ENCODE results near the gene SLC5A4. TPM values are rescaled to one million over a fixed set of nuclear protein-coding genes. Genes with fewer than 3 reads are reported as not detected.
"Not testable (repeated sequence)": the region's sequence is repeated elsewhere in the genome, so short reads cannot be mapped to it uniquely, and the experiment has no call there.

SLC5A4 gene
- under 1 TPM in 1 of 2 donors, not detected in 1; 0.35 TPM for total RNA-seq

DNA sequence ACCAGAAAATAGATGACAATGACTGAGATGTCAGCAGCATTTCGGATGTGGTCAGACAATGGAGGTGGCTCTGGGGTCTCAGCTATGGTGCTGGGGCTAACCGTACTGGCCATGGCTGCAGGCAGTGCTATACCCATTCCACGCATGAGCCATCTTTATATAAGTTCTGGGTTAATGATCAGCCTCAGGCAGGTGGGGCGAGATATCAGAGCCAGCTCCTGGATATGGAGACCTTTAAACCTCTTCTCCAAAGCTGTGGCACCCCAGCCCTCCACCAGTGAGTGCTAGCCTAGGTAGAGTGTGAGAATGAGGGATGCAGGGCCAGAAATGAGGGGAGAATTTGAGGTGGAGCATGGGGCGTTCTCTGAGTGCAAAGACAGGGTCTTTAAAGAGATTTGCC lies at the start of gene SLC5A4:
Gene SLC5A4, minus strand, starts transcription at position 131 of the 400 bp plus-strand sequence. Its CDS starts 18 bp downstream, at position 113.
- no peak for TF ChIP-seq CTCF (IDR thresholded peaks at IDR 0.05)
- Histone ChIP-seq H3K27ac (no peak within 1 kb of the TSS), H3K9me3 (no peaks in the 10 kb centered on the region), H3K4me3 (no peak within 1 kb of the TSS), H3K27me3 (no peaks in the 10 kb centered on the region), H3K4me1 (no peaks in the 10 kb centered on the region), H3K36me3 (no peaks in the 10 kb centered on the region)
- DNase-seq (ENCODE audit: low spot score), result no peak

- not testable (repeated sequence) for DNase-seq (ENCODE audit: low spot score)
These were observed 38.8 kb upstream of the SLC5A4 start for GRCh38 chr22:32293921-32294320.

GRCh38 chr22:32286290-32286840 lies 31.2 kb upstream of the SLC5A4 start:
- no peak for TF ChIP-seq CTCF (IDR thresholded peaks at IDR 0.05)
- no peaks in the 10 kb centered on the region for H3K4me1 ChIP-seq
- H3K27ac ChIP-seq, result no peak overlapping the region
- H3K9me3 ChIP-seq, result no peaks in the 10 kb centered on the region
- no peaks in the 10 kb centered on the region for H3K36me3 ChIP-seq
- H3K27me3 ChIP-seq, result no peaks in the 10 kb centered on the region
- DNase-seq (ENCODE audit: low spot score), result no peak
- no peak overlapping the region for H3K4me3 ChIP-seq

More at GRCh38 chr22:32293921-32294320, 38.8 kb upstream of the SLC5A4 start:
- H3K36me3 ChIP-seq, H3K27ac ChIP-seq, H3K27me3 ChIP-seq, H3K4me3 ChIP-seq, H3K4me1 ChIP-seq, H3K9me3 ChIP-seq: not testable (repeated sequence)

DNA sequence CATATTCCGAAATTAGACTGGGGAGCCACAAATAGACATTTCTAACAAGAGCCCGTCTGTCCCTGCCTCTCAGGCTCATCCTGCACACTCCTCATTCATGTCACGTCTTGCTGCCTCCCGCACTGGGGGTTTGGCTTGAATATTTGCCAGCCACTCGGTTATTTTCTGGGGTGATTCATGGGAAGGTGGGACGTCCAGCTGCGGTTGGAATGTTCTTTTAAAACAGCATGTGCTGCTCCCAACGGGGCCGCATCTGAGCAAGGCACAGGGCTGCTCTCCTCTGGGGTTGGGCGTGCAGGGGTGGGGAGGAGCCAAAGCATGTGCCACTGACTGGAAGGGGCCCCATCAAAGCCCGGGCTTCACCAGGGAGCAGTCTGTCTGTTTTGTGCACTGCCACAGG lies 25.9 kb upstream of the SLC5A4 start:
- Histone ChIP-seq H3K9me3 (no peaks in the 10 kb centered on the region), H3K4me3 (no peak overlapping the region)
- TF ChIP-seq CTCF (IDR thresholded peaks at IDR 0.05), result no peak

GRCh38 chr22:32275353-32275752 lies 20.2 kb upstream of the SLC5A4 start:
- H3K27me3 ChIP-seq; H3K4me3 ChIP-seq; H3K36me3 ChIP-seq; H3K9me3 ChIP-seq; H3K27ac ChIP-seq; DNase-seq (ENCODE audit: low spot score); H3K4me1 ChIP-seq: not testable (repeated sequence)

More for the DNA sequence above, 25.9 kb upstream of the SLC5A4 start:
- H3K27me3 ChIP-seq, result no peaks in the 10 kb centered on the region
- H3K27ac ChIP-seq, result no peak overlapping the region
- H3K36me3 ChIP-seq, result no peaks in the 10 kb centered on the region
- no peaks in the 10 kb centered on the region for H3K4me1 ChIP-seq
- DNase-seq (ENCODE audit: low spot score), result no peak

DNA sequence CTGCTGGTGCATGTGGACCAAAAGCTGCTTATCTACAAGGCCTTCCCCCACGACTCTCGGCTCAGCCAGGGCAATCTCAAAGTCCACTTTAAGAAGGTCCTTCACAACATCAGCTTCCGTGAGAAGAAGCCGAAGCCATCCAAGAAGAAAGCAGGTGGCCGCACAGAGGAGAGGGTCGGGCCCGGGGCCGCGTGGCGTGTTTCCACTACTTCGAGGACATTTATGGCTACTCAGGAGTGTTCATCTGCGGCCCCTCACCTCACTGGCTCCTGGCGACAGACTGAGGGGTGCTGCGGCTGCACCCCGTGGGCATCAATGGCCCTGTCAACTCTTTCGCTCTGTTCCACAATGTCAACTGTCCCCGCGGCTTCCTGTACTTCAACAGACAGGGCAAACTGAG lies 16.2 kb upstream of the SLC5A4 start:
- Histone ChIP-seq H3K4me1 (no peaks in the 10 kb centered on the region), H3K27ac (no peak overlapping the region), H3K36me3 (no peaks in the 10 kb centered on the region), H3K9me3 (no peaks in the 10 kb centered on the region), H3K4me3 (no peak overlapping the region), H3K27me3 (no peaks in the 10 kb centered on the region)
- DNase-seq (ENCODE audit: low spot score), result no peak
- TF ChIP-seq CTCF (IDR thresholded peaks at IDR 0.05), result no peak

Data from right atrium auricular region (tissue), 2 donors.